HepG2 (cell line): ENCODE measurements around the gene ARHGEF16. TPM values are rescaled to one million over a fixed set of nuclear protein-coding genes. Genes with fewer than 3 reads are reported as not detected.
A peak's percentile ranks its signal among the peaks of the same experiment; 100 is the strongest.

ENCODE experiments used
- BRD4 ChIP-seq: sonication (generic); formaldehyde crosslinking; IDR thresholded peaks from 2 replicates; pipeline ENCODE4 v1.4.0; 2020; ENCODE audit warnings: missing genetic modification reagents
- CHCHD3 ChIP-seq: sonication (generic); formaldehyde crosslinking; IDR thresholded peaks from 2 replicates; pipeline ENCODE4 v1.8.0; 2022; ENCODE audit warnings: mild to moderate bottlenecking, missing genetic modification reagents, moderate library complexity
- EP300 ChIP-seq, 3 experiments: sonication (generic) in 1 of 3; formaldehyde crosslinking in 1 of 3; IDR thresholded peaks; 2 replicates each; pipeline versions ENCODE4 v1.5.1 to v1.6.1; 2011 to 2020; ENCODE audit warnings: low read depth in 2 of 3, low read length in 2 of 3, borderline replicate concordance in 1 of 3, improper control_type of control experiment in 1 of 3, mild to moderate bottlenecking in 1 of 3, missing genetic modification reagents in 1 of 3, moderate library complexity in 1 of 3
- GABPB1 ChIP-seq: IDR thresholded peaks from 2 replicates; pipeline ENCODE4 v1.6.1; 2016; ENCODE audit warnings: mild to moderate bottlenecking, missing genetic modification reagents, moderate library complexity, missing compliant biosample characterization
- GTF3A ChIP-seq: sonication (generic); formaldehyde crosslinking; conservative IDR thresholded peaks from 2 replicates; pipeline ENCODE4 v1.4.0; 2020; ENCODE audit warnings: mild to moderate bottlenecking, missing genetic modification reagents
- HNF4G ChIP-seq, 2 experiments: sonication (generic) in 1 of 2; formaldehyde crosslinking in 1 of 2; IDR thresholded peaks; 2 replicates each; pipeline versions ENCODE4 v1.4.0 to v1.6.1; 2011 to 2020; ENCODE audit warnings: borderline replicate concordance in 2 of 2, low read depth in 2 of 2, mild to moderate bottlenecking in 2 of 2, low read length in 1 of 2, missing genetic modification reagents in 1 of 2, moderate library complexity in 1 of 2
- IRX3 ChIP-seq: sonication (generic); formaldehyde crosslinking; IDR thresholded peaks from 2 replicates; pipeline ENCODE4 v1.8.1; 2023; ENCODE audit warnings: mild to moderate bottlenecking, low read depth, missing genetic modification reagents, borderline replicate concordance
- MZF1 ChIP-seq: sonication (generic); formaldehyde crosslinking; IDR thresholded peaks from 2 replicates; pipeline ENCODE4 v1.8.1; 2023; ENCODE audit warnings: mild to moderate bottlenecking, missing genetic modification reagents, borderline replicate concordance
- NR1H2 ChIP-seq: sonication (generic); formaldehyde crosslinking; IDR thresholded peaks from 2 replicates; pipeline ENCODE4 v1.8.1; 2022; ENCODE audit warnings: low read depth, missing genetic modification reagents, borderline replicate concordance
- PAX8 ChIP-seq: sonication (generic); formaldehyde crosslinking; IDR thresholded peaks from 2 replicates; pipeline ENCODE4 v1.8.0; 2022; ENCODE audit warnings: mild to moderate bottlenecking, missing genetic modification reagents, borderline replicate concordance
- PHF21A ChIP-seq: sonication (generic); formaldehyde crosslinking; IDR thresholded peaks from 2 replicates; pipeline ENCODE4 v1.5.0; 2020; ENCODE audit warnings: mild to moderate bottlenecking, missing genetic modification reagents
- TEAD2 ChIP-seq: sonication (generic); formaldehyde crosslinking; IDR thresholded peaks from 2 replicates; pipeline ENCODE4 v1.9.0; 2021; ENCODE audit warnings: missing genetic modification reagents
- TOPORS ChIP-seq: sonication (generic); formaldehyde crosslinking; IDR thresholded peaks from 2 replicates; pipeline ENCODE4 v1.8.0; 2023; ENCODE audit warnings: mild to moderate bottlenecking, missing genetic modification reagents
- ZNF256 ChIP-seq: sonication (generic); formaldehyde crosslinking; conservative IDR thresholded peaks from 2 replicates; pipeline ENCODE4 v1.4.0; 2020; ENCODE audit warnings: missing genetic modification reagents
- ZNF264 ChIP-seq: sonication (generic); formaldehyde crosslinking; IDR thresholded peaks from 2 replicates; pipeline ENCODE4 v1.4.0; 2020; ENCODE audit warnings: missing genetic modification reagents
- ZNF782 ChIP-seq: sonication (generic); formaldehyde crosslinking; IDR thresholded peaks from 2 replicates; pipeline ENCODE4 v1.4.0; 2020; ENCODE audit warnings: missing genetic modification reagents, mild to moderate bottlenecking, borderline replicate concordance
- polyA plus RNA-seq, 8 experiments: library from polyadenylated mRNA; depleted of rRNA in 3 of 8; stranded (reverse) in 7 of 8; unstranded in 1 of 8; fragments of >200 nt; fragmentation: Illumina TruSeq in 4 of 8; extraction: Trizol in 4 of 8; gene quantifications; 2 replicates each; pipeline versions ENCODE4 v1.2.1 to v1.2.3, GENCODE V29; 2011 to 2016; ENCODE audit warnings: low read depth in 4 of 8, missing spikeins in 1 of 8, mixed read lengths in 1 of 8; ENCODE audit not compliant: insufficient read depth in 1 of 8
- total RNA-seq, 5 experiments: library from RNA; depleted of rRNA; stranded (reverse); fragments of >200 nt; fragmentation: Illumina TruSeq; extraction: Trizol; gene quantifications; 2 replicates each; pipeline ENCODE4 v1.2.3, GENCODE V29; 2016; ENCODE audit warnings: low read depth in 1 of 5
- TF ChIP-seq, protein P1 (sequence below): sonication (generic); formaldehyde crosslinking; IDR thresholded peaks from 2 replicates; pipeline ENCODE4 v1.4.0; 2020; ENCODE audit warnings: missing genetic modification reagents
- TF ChIP-seq, protein P2 (sequence below): sonication (generic); formaldehyde crosslinking; IDR thresholded peaks from 2 replicates; pipeline ENCODE4 v1.4.0; 2020; ENCODE audit warnings: mild to moderate bottlenecking, missing genetic modification reagents
- TF ChIP-seq, protein P3 (sequence below): sonication (generic); formaldehyde crosslinking; IDR thresholded peaks from 2 replicates; pipeline ENCODE4 v1.8.1; 2023; ENCODE audit warnings: missing genetic modification reagents, mild to moderate bottlenecking, borderline replicate concordance
- TF ChIP-seq, protein P4 (sequence below): sonication (generic); formaldehyde crosslinking; conservative IDR thresholded peaks from 2 replicates; pipeline ENCODE4 v1.5.0; 2020; ENCODE audit warnings: missing genetic modification reagents

Gene ARHGEF16
- total and polyA plus RNA-seq, 2 of the 13 experiments (the other 11 are each of a cell fraction or from before 2014, with no cell fraction given) = 20.3 to 39.9 TPM

DNA sequence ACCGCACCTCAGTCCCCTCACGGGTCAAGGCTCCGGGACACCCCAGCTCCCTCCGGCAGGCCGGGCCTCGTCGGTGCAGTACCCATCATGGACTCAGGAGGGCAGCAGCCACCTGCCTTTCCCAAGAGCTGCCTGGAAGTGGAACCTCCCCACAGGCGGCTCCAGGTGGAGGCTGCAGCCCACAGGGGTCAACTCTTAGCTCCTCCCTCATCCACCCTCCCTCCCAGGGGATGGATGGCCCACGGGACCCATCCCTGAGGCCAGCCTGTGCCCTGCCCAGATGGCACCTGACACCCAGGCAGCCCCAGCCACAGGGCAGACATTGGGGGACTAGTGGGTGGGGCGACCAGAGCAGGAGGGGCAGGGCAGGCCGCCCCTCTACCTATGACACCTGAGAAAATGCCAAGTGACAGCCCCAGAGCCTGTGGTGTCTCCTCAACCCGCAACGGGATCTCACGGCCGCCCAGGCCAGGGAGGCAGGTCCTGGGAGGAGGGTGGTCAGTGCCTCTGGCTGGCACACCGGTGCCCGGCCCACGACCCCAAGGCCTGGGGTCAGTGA is 1.2 kb upstream of the ARHGEF16 start (continued):
- TF ChIP-seq TOPORS (CRISPR knock-in tag) (no peak), GTF3A (CRISPR knock-in tag) (0 out of 2 replicates have a peak, but pooled peaks have one; percentile 70), NR1H2 (CRISPR knock-in tag) (no peak), ZNF782 (0 out of 2 replicates have a peak, but pooled peaks have one; percentile 42), IRX3 (no peak), PHF21A (CRISPR knock-in tag) (peak; percentile 27; the same call in 1 of the 2 replicates), ZNF256 (no peak), CHCHD3 (no peak), HNF4G (IDR thresholded peaks at IDR 0.05; ENCODE audit: borderline replicate concordance, low read depth, low read length) (0 out of 2 replicates have a peak, but pooled peaks have one; percentile 6), HNF4G (CRISPR knock-in tag; IDR thresholded peaks at IDR 0.05; ENCODE audit: borderline replicate concordance, low read depth) (no peak), GABPB1 (0 out of 2 replicates have a peak, but pooled peaks have one; percentile 42), MZF1 (CRISPR knock-in tag) (no peak), PAX8 (CRISPR knock-in tag) (no peak), TEAD2 (CRISPR knock-in tag) (no peak), EP300 (IDR thresholded peaks at IDR 0.05; ENCODE audit: low read depth in 2 of 2, low read length in 2 of 2) (no peak), EP300 (CRISPR knock-in tag; IDR thresholded peaks at IDR 0.05; ENCODE audit: borderline replicate concordance) (no peak), BRD4 (CRISPR knock-in tag) (no peak), ZNF264 (CRISPR knock-in tag) (no peak; the same call in 1 of the 2 replicates)
- TF ChIP-seq, protein P1, sequence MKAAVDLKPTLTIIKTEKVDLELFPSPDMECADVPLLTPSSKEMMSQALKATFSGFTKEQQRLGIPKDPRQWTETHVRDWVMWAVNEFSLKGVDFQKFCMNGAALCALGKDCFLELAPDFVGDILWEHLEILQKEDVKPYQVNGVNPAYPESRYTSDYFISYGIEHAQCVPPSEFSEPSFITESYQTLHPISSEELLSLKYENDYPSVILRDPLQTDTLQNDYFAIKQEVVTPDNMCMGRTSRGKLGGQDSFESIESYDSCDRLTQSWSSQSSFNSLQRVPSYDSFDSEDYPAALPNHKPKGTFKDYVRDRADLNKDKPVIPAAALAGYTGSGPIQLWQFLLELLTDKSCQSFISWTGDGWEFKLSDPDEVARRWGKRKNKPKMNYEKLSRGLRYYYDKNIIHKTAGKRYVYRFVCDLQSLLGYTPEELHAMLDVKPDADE = no peak
- TF ChIP-seq, protein P2, sequence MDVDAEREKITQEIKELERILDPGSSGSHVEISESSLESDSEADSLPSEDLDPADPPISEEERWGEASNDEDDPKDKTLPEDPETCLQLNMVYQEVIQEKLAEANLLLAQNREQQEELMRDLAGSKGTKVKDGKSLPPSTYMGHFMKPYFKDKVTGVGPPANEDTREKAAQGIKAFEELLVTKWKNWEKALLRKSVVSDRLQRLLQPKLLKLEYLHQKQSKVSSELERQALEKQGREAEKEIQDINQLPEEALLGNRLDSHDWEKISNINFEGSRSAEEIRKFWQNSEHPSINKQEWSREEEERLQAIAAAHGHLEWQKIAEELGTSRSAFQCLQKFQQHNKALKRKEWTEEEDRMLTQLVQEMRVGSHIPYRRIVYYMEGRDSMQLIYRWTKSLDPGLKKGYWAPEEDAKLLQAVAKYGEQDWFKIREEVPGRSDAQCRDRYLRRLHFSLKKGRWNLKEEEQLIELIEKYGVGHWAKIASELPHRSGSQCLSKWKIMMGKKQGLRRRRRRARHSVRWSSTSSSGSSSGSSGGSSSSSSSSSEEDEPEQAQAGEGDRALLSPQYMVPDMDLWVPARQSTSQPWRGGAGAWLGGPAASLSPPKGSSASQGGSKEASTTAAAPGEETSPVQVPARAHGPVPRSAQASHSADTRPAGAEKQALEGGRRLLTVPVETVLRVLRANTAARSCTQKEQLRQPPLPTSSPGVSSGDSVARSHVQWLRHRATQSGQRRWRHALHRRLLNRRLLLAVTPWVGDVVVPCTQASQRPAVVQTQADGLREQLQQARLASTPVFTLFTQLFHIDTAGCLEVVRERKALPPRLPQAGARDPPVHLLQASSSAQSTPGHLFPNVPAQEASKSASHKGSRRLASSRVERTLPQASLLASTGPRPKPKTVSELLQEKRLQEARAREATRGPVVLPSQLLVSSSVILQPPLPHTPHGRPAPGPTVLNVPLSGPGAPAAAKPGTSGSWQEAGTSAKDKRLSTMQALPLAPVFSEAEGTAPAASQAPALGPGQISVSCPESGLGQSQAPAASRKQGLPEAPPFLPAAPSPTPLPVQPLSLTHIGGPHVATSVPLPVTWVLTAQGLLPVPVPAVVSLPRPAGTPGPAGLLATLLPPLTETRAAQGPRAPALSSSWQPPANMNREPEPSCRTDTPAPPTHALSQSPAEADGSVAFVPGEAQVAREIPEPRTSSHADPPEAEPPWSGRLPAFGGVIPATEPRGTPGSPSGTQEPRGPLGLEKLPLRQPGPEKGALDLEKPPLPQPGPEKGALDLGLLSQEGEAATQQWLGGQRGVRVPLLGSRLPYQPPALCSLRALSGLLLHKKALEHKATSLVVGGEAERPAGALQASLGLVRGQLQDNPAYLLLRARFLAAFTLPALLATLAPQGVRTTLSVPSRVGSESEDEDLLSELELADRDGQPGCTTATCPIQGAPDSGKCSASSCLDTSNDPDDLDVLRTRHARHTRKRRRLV (CRISPR knock-in tag) = no peak
- TF ChIP-seq, protein P3, sequence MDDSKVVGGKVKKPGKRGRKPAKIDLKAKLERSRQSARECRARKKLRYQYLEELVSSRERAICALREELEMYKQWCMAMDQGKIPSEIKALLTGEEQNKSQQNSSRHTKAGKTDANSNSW (CRISPR knock-in tag) = no peak
- TF ChIP-seq, protein P4, sequence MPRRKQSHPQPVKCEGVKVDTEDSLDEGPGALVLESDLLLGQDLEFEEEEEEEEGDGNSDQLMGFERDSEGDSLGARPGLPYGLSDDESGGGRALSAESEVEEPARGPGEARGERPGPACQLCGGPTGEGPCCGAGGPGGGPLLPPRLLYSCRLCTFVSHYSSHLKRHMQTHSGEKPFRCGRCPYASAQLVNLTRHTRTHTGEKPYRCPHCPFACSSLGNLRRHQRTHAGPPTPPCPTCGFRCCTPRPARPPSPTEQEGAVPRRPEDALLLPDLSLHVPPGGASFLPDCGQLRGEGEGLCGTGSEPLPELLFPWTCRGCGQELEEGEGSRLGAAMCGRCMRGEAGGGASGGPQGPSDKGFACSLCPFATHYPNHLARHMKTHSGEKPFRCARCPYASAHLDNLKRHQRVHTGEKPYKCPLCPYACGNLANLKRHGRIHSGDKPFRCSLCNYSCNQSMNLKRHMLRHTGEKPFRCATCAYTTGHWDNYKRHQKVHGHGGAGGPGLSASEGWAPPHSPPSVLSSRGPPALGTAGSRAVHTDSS = no peak
